Loucy (cell line): Measurements from ENCODE around the gene FAM20C.

Experiments used
- H2AFZ ChIP-seq: fragments of 200-600 bp; sonication (generic); 2 replicates; pipeline ENCODE4 v1.6.0; 2016; ENCODE audit warnings: antibody characterized with exemption, mild to moderate bottlenecking, low read length, moderate library complexity
- H3F3A ChIP-seq: fragments of 200-600 bp; 2 replicates; pipeline ENCODE4 v1.6.0; 2016; ENCODE audit warnings: antibody characterized with exemption, low read depth, mild to moderate bottlenecking
- H3K27me3 ChIP-seq: fragments of 200-600 bp; sonication (generic); 2 replicates; pipeline ENCODE4 v1.6.1; 2014; ENCODE audit warnings: low read length, mild to moderate bottlenecking; ENCODE audit not compliant: insufficient read depth, poor library complexity, severe bottlenecking
- H3K36me3 ChIP-seq: fragments of 200-600 bp; sonication (generic); 2 replicates; pipeline ENCODE4 v1.6.1; 2016; ENCODE audit warnings: low read length; ENCODE audit not compliant: insufficient read depth
- H3K4me1 ChIP-seq: fragments of 200-600 bp; sonication (generic); 2 replicates; pipeline ENCODE4 v1.5.1; 2014; ENCODE audit warnings: low read length, mild to moderate bottlenecking; ENCODE audit not compliant: insufficient read depth, poor library complexity, severe bottlenecking
- H3K4me2 ChIP-seq: fragments of 200-600 bp; sonication (generic); 2 replicates; pipeline ENCODE4 v1.6.0; 2014; ENCODE audit warnings: antibody characterized with exemption, low read length, low read depth, mild to moderate bottlenecking; ENCODE audit not compliant: poor library complexity, severe bottlenecking
- H3K4me3 ChIP-seq: fragments of 200-600 bp; sonication (generic); 2 replicates; pipeline ENCODE4 v1.5.1; 2014; ENCODE audit warnings: low read length, mild to moderate bottlenecking, mixed read lengths; ENCODE audit not compliant: poor library complexity, severe bottlenecking
- H3K79me2 ChIP-seq: fragments of 200-600 bp; sonication (generic); 2 replicates; pipeline ENCODE4 v1.6.1; 2014; ENCODE audit warnings: low read length; ENCODE audit not compliant: insufficient read depth
- H3K9ac ChIP-seq: fragments of 200-600 bp; sonication (generic); 2 replicates; pipeline ENCODE4 v1.6.0; 2014; ENCODE audit warnings: mild to moderate bottlenecking, low read depth, low read length, moderate library complexity; ENCODE audit not compliant: poor library complexity, severe bottlenecking
- H3K9me2 ChIP-seq: fragments of 200-600 bp; sonication (generic); replicated peaks from 2 replicates; pipeline ENCODE4 v1.6.1; 2016; ENCODE audit warnings: low read depth, low read length, mixed read lengths
- H3K9me3 ChIP-seq: fragments of 200-600 bp; sonication (generic); 2 replicates; pipeline ENCODE4 v1.6.1; 2014; ENCODE audit warnings: mild to moderate bottlenecking, antibody characterized with exemption, low read length, low read depth; ENCODE audit not compliant: insufficient read depth
- H4K20me1 ChIP-seq: fragments of 200-600 bp; sonication (generic); 2 replicates; pipeline ENCODE4 v1.6.0; 2014; ENCODE audit warnings: antibody characterized with exemption, low read length, mild to moderate bottlenecking; ENCODE audit not compliant: insufficient read depth, poor library complexity, severe bottlenecking
- EZH2phosphoT487 ChIP-seq: fragments of 200-600 bp; IDR thresholded peaks from 2 replicates; pipeline ENCODE4 v1.6.1; 2018; ENCODE audit warnings: antibody characterized with exemption, mild to moderate bottlenecking, moderate library complexity, borderline replicate concordance
- TF ChIP-seq, protein P1 (sequence below): fragments of 200-600 bp; sonication (generic); conservative IDR thresholded peaks from 2 replicates; pipeline ENCODE4 v1.5.1; 2014; ENCODE audit warnings: mild to moderate bottlenecking, antibody characterized with exemption, low read length

Gene FAM20C

DNA sequence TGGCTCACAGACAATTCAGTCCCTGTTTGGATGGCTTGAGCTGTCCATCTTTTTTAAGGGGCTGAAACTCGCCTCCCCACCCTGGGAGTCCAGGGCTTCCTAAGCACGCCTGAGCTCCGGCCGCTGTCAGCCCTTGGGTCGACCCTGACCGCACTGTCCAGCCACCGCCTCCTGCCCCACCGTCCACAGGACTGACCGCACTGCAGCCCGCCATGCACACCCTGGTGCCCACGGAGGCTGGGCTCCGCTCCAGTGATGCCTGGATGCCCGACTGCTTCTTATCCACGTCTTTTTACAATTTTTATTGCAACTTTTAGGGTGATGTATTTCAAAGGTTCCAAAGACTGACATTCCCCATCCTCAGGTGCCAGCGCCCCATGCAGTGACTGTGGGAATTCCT lies 58.2 kb downstream of the FAM20C start:
- Histone ChIP-seq H3K27me3 (no peaks in the 10 kb centered on the region), H3K36me3 (no peaks in the 10 kb centered on the region), H3K9ac (no peak overlapping the region), H3K79me2 (no peaks in the 10 kb centered on the region), H3K4me2 (no peak overlapping the region), H3K9me2 (no peaks in the 10 kb centered on the region), H3K4me3 (no peak overlapping the region), H3K9me3 (peaks cover 11% of the 10 kb centered on the region; the same call in 1 of the 2 replicates), H2AFZ (no peak overlapping the region), H3F3A (no peaks in the 10 kb centered on the region), H4K20me1 (no peaks in the 10 kb centered on the region), H3K4me1 (no peaks in the 10 kb centered on the region)
- TF ChIP-seq, protein P1, sequence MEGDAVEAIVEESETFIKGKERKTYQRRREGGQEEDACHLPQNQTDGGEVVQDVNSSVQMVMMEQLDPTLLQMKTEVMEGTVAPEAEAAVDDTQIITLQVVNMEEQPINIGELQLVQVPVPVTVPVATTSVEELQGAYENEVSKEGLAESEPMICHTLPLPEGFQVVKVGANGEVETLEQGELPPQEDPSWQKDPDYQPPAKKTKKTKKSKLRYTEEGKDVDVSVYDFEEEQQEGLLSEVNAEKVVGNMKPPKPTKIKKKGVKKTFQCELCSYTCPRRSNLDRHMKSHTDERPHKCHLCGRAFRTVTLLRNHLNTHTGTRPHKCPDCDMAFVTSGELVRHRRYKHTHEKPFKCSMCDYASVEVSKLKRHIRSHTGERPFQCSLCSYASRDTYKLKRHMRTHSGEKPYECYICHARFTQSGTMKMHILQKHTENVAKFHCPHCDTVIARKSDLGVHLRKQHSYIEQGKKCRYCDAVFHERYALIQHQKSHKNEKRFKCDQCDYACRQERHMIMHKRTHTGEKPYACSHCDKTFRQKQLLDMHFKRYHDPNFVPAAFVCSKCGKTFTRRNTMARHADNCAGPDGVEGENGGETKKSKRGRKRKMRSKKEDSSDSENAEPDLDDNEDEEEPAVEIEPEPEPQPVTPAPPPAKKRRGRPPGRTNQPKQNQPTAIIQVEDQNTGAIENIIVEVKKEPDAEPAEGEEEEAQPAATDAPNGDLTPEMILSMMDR, result no peak
- no peak for TF ChIP-seq EZH2phosphoT487

DNA sequence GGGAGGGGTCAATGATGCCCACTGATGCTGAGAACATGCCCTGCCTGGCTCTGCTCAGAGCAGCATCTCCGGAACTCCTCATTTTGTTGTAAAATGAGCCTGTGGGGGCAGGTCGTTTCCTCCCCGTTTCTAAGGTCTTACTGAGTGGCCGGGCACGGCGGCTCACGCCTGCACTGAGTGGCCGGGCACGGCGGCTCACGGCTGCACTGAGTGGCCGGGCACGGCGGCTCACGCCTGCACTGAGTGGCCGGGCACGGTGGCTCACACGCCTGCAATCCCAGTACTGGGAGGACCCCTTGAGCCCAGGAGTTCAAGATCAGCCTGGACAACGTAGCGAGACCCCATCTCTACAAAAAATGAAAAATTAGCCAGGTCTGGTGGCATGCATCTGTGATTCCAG lies 58.6 kb downstream of the FAM20C start:
- Histone ChIP-seq H2AFZ (no peak overlapping the region), H3K9ac (no peak overlapping the region), H3K9me3 (peaks cover 9% of the 10 kb centered on the region; the same call in 1 of the 2 replicates)

DNA sequence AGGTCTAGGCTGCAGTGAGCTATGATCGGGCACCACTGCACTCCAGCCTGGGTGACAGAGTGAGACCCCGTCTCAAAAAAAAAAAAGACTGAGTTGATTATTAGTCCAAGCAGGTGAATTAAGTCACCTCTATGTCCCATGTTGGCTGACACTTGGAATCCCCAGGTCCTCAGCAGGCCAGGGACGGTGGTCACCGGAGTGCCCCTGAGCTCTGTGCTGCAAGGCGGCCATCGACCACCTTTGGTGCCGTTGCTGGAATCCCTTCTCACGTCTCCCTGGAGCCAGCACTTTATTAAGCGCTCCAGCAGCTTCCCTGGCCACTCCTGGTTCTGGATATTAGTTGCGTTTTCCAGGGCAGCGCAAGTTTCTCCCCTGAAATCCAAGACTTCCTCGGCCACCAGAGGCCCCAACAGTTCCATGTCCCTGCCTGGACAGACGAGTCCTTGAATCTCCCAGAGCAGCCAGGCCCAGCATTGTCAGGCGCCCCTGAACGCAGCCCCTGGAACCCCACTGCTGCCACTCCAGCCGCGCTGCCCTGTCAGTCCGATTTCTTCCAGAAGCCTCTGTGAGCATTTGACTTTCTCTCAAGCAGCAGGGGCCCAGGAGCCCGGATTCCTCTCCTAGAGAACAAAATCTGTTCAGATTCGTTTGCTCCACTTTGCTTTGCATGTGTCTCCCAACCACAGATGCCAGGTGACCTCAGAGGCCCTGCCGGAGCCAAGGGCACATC lies 59.2 kb downstream of the FAM20C start:
- Histone ChIP-seq H3K4me1 (no peaks in the 10 kb centered on the region), H4K20me1 (no peaks in the 10 kb centered on the region), H3K9me3 (peaks cover 13% of the 10 kb centered on the region; the same call in 1 of the 2 replicates), H2AFZ (no peak overlapping the region), H3K36me3 (no peaks in the 10 kb centered on the region), H3K4me3 (no peak overlapping the region), H3K9ac (no peak overlapping the region), H3F3A (no peaks in the 10 kb centered on the region), H3K79me2 (no peaks in the 10 kb centered on the region), H3K4me2 (no peak overlapping the region), H3K9me2 (no peaks in the 10 kb centered on the region), H3K27me3 (no peaks in the 10 kb centered on the region)
- no peak for TF ChIP-seq EZH2phosphoT487
- TF ChIP-seq, protein P1, result no peak

More for the DNA sequence above, 58.6 kb downstream of the FAM20C start:
- Histone ChIP-seq H3K4me1 (no peaks in the 10 kb centered on the region), H3F3A (no peaks in the 10 kb centered on the region), H3K27me3 (no peaks in the 10 kb centered on the region), H3K9me2 (no peaks in the 10 kb centered on the region), H4K20me1 (no peaks in the 10 kb centered on the region), H3K4me3 (no peak overlapping the region), H3K36me3 (no peaks in the 10 kb centered on the region), H3K79me2 (no peaks in the 10 kb centered on the region), H3K4me2 (no peak overlapping the region)
- TF ChIP-seq, protein P1, result no peak
- TF ChIP-seq EZH2phosphoT487, result no peak
